HepG2 (cell line): ENCODE data around the gene MFAP4.

Source experiments
- HOXA7 ChIP-seq: sonication (generic); formaldehyde crosslinking; IDR thresholded peaks from 2 replicates; pipeline ENCODE4 v1.8.1; 2022; ENCODE audit warnings: mild to moderate bottlenecking, missing genetic modification reagents, moderate library complexity
- MAFF ChIP-seq: IDR thresholded peaks from 2 replicates; pipeline ENCODE4 v1.6.1; 2011; ENCODE audit warnings: low read depth, low read length, improper control_type of control experiment
- RBM22 ChIP-seq: fragments of 200-400 bp; formaldehyde crosslinking; optimal IDR thresholded peaks from 2 replicates; pipeline ENCODE3; 2017; ENCODE audit warnings: mild to moderate bottlenecking, low read length, moderate library complexity
- SMC3 ChIP-seq: IDR thresholded peaks from 2 replicates; pipeline ENCODE4 v1.6.1; 2011; ENCODE audit warnings: low read length, improper control_type of control experiment
- TF ChIP-seq, protein P1 (sequence below): IDR thresholded peaks from 2 replicates; pipeline ENCODE4 v1.6.1; 2016; ENCODE audit warnings: missing compliant biosample characterization, missing genetic modification reagents, borderline replicate concordance

- TF ChIP-seq SMC3 (no peak), RBM22 (no peak), MAFF (no peak), HOXA7 (no peak)
- TF ChIP-seq, protein P1, sequence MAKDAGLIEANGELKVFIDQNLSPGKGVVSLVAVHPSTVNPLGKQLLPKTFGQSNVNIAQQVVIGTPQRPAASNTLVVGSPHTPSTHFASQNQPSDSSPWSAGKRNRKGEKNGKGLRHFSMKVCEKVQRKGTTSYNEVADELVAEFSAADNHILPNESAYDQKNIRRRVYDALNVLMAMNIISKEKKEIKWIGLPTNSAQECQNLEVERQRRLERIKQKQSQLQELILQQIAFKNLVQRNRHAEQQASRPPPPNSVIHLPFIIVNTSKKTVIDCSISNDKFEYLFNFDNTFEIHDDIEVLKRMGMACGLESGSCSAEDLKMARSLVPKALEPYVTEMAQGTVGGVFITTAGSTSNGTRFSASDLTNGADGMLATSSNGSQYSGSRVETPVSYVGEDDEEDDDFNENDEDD (CRISPR knock-in tag): no peak
Observed at GRCh38 chr17:19360772-19361171, 26.2 kb downstream of the MFAP4 start.
